Measurements from ENCODE around the gene CAPN10. TPM values are rescaled to one million over a fixed set of nuclear protein-coding genes. Genes with fewer than 3 reads are reported as not detected.

The CAPN10 gene
- total RNA-seq, 1 donor from 2014 or later, result 47.8 TPM

DNA sequence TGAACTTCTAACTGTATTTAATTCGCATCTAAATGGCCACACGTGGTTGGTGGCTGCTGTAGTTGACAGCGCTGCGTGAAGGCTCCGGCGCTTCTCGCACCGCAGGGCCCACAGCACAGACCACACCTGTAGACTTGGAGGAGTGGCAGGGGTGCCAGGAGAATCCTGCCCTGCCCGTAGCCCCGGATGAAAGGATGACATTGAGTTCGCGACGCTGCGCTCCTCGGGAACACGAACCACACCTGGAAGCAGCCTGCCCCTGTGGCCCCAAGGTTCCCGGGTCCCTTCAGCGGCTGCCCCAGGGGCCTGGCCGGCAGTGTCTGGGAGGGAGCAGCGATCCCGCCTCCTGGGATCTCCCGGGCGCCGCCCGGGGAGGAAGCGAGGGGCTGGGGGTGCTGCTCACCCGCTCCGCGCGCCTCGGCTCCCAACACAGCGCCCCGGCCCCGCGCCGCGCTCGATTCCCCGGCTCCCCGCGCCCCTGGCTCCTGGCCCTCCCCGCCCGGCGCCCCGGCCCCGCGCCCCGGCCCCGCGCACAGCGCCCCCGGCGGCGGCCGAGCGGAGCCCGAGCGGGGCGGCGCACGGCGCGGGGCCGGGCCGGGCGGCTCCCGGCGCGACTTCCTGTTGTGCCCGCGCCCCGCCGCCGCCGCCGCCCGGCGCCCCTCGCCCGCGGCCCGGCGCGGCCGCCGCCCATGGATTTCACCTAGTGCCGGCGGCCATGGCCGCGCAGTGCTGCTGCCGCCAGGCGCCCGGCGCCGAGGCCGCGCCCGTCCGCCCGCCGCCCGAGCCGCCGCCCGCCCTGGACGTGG lies 18.5 kb upstream of the CAPN10 start, which contains the start of gene RNPEPL1:
TSS of gene RNPEPL1 (plus strand) at position 613 of the 806 bp plus-strand sequence. CDS start at position 716, 103 bp downstream.
- Mint-ChIP-seq H3K36me3 (ENCODE audit: low read depth, unreplicated experiment) (no peaks in the 10 kb centered on the region), H3K27me3 (ENCODE audit: unreplicated experiment) (peaks cover 17% of the 10 kb centered on the region), H3K4me3 (ENCODE audit: unreplicated experiment) (peak within 1 kb of the TSS; percentile 88), H3K4me1 (ENCODE audit: unreplicated experiment) (peaks cover 10% of the 10 kb centered on the region), H3K9me3 (ENCODE audit: unreplicated experiment) (no peaks in the 10 kb centered on the region), H3K27ac (ENCODE audit: unreplicated experiment) (no peak within 1 kb of the TSS)
- TF ChIP-seq CTCF (IDR thresholded peaks at IDR 0.05; ENCODE audit: unreplicated experiment), result no peak
- DNase-seq (ENCODE audit: low spot score), result peak; percentile 51

GRCh38 chr2:240568678-240569522 lies 17.6 kb upstream of the CAPN10 start:
- no peak for TF ChIP-seq CTCF (IDR thresholded peaks at IDR 0.05; ENCODE audit: unreplicated experiment)
- H3K27ac Mint-ChIP-seq (ENCODE audit: unreplicated experiment), result no peak overlapping the region
- H3K4me3 Mint-ChIP-seq (ENCODE audit: unreplicated experiment), result peak overlapping the region; percentile 81
- DNase-seq (ENCODE audit: low spot score), result peak; percentile 34
- peaks cover 10% of the 10 kb centered on the region for H3K4me1 Mint-ChIP-seq (ENCODE audit: unreplicated experiment)
- H3K27me3 Mint-ChIP-seq (ENCODE audit: unreplicated experiment), result peaks cover 17% of the 10 kb centered on the region
- H3K9me3 Mint-ChIP-seq (ENCODE audit: unreplicated experiment), result no peaks in the 10 kb centered on the region
- no peaks in the 10 kb centered on the region for H3K36me3 Mint-ChIP-seq (ENCODE audit: low read depth, unreplicated experiment)

DNA sequence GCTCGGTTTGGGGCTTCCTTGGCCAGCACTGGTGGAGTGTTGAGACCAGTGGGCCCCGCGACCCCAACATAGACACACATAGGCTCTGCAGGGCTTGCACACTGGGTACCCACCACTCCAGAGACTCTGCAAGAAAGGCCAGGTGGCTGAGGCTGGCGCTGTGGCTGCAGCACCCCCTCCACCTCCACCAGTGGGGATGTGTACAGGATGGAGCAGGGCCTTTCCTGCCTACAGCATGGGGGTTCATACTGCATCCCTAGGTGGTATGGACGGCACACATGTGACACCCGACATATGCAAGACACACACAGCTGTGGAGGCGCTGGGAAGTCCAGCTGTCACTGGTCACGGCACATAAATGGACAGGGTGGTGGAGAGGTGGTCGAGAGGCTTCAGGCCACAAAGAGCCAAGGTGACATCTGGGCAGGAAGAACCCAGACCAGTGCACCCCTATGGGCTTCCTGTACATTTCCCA lies 17.0 kb upstream of the CAPN10 start:
- no peak for DNase-seq (ENCODE audit: low spot score)
- peak overlapping the region; percentile 42 for H3K4me3 Mint-ChIP-seq (ENCODE audit: unreplicated experiment)
- H3K9me3 Mint-ChIP-seq (ENCODE audit: unreplicated experiment), result no peaks in the 10 kb centered on the region
- H3K4me1 Mint-ChIP-seq (ENCODE audit: unreplicated experiment), result peaks cover 10% of the 10 kb centered on the region
- H3K27ac Mint-ChIP-seq (ENCODE audit: unreplicated experiment), result no peak overlapping the region
- H3K36me3 Mint-ChIP-seq (ENCODE audit: low read depth, unreplicated experiment), result no peaks in the 10 kb centered on the region
- H3K27me3 Mint-ChIP-seq (ENCODE audit: unreplicated experiment), result peaks cover 17% of the 10 kb centered on the region
- TF ChIP-seq CTCF (IDR thresholded peaks at IDR 0.05; ENCODE audit: unreplicated experiment), result no peak

DNA sequence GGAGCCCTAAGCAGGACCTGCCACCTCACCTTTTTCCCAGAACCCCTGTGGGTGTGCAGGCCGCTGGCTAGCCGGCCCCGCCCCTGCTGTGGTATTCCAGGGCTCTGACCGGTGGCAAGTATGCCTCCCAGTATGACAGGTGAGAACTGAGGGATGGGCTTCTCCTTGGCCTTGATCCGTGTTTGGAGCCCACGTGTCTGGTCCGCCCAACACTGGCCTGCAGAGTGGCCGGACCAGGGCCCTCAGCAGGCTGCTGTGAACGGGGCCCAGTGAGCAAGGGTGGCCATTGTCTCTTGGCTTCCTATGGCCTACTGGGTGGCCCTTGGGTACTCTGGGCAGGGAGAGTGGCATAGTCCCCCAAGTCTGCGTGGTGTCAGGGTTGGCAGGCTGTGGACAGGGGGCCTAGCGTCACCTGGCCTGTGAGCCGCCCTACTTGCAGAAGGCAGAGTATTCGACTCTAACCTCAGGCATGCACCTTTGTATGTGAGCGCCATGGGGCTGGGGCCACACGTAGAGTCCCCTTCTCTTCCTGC lies 16.5 kb upstream of the CAPN10 start:
- DNase-seq (ENCODE audit: low spot score), result no peak
- Mint-ChIP-seq H3K36me3 (ENCODE audit: low read depth, unreplicated experiment) (no peaks in the 10 kb centered on the region), H3K4me1 (ENCODE audit: unreplicated experiment) (peaks cover 10% of the 10 kb centered on the region), H3K9me3 (ENCODE audit: unreplicated experiment) (no peaks in the 10 kb centered on the region), H3K4me3 (ENCODE audit: unreplicated experiment) (no peak overlapping the region), H3K27me3 (ENCODE audit: unreplicated experiment) (peaks cover 17% of the 10 kb centered on the region), H3K27ac (ENCODE audit: unreplicated experiment) (no peak overlapping the region)
- TF ChIP-seq CTCF (IDR thresholded peaks at IDR 0.05; ENCODE audit: unreplicated experiment), result no peak
